ENCODE results near the gene SLC22A2. TPM values are rescaled to one million over a fixed set of nuclear protein-coding genes. Genes with fewer than 3 reads are reported as not detected.

SLC22A2 gene
- total and polyA plus RNA-seq, 2 donors from 2014 or later: 27.9 to 73.7 TPM

DNA sequence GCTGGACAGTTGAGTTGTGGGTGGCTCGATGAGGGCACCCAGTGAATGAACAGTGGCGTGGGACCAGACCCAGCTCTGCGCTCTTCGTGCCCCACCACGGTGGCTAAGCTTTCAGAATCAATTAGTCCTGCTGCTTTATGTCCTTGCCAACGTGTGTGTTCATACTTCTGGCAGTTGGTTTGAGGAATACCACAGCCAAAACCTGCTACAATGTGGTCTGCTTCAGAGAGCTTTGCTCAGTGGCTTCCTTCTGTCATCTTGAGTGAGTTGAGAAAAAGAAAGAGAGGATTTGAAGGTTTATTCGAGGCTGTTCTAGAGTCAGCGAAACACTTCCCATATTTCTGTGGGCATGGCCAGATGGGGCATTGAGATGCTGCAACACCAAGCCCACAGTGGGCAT, 39.5 kb upstream of the SLC22A2 start:
- H3K9me3 ChIP-seq (ENCODE audit: control insufficient read depth in 2 of 3, insufficient read depth in 1 of 3, low read length in 3 of 3): peaks cover 0 to 2% (median 0%) of the 10 kb centered on the region in 3 donors
- TF ChIP-seq, protein P1, sequence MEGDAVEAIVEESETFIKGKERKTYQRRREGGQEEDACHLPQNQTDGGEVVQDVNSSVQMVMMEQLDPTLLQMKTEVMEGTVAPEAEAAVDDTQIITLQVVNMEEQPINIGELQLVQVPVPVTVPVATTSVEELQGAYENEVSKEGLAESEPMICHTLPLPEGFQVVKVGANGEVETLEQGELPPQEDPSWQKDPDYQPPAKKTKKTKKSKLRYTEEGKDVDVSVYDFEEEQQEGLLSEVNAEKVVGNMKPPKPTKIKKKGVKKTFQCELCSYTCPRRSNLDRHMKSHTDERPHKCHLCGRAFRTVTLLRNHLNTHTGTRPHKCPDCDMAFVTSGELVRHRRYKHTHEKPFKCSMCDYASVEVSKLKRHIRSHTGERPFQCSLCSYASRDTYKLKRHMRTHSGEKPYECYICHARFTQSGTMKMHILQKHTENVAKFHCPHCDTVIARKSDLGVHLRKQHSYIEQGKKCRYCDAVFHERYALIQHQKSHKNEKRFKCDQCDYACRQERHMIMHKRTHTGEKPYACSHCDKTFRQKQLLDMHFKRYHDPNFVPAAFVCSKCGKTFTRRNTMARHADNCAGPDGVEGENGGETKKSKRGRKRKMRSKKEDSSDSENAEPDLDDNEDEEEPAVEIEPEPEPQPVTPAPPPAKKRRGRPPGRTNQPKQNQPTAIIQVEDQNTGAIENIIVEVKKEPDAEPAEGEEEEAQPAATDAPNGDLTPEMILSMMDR (IDR thresholded peaks at IDR 0.05; ENCODE audit: borderline replicate concordance, extremely low read depth, insufficient read depth): no peak
- FAIRE-seq (no peak), DNase-seq (no peak)
- no peak overlapping the region for H3K27ac ChIP-seq (ENCODE audit: low read depth in 2 of 2, low read length in 2 of 2)
- peaks cover 0 to 12% (median 7%) of the 10 kb centered on the region in 3 donors for H3K4me1 ChIP-seq (ENCODE audit: control insufficient read depth in 2 of 3, insufficient read depth in 2 of 3, low read depth in 1 of 3, low read length in 3 of 3)
- H3K36me3 ChIP-seq (ENCODE audit: control insufficient read depth in 2 of 3, insufficient read depth in 3 of 3, low read length in 3 of 3): no peaks in the 10 kb centered on the region
- H3K9ac ChIP-seq (ENCODE audit: low read length in 3 of 3): no peak overlapping the region
- H3K27me3 ChIP-seq (ENCODE audit: control insufficient read depth, insufficient read depth, low read length): no peaks in the 10 kb centered on the region
- intact Hi-C loops (cut with DNase I): no loop called here
- H3K4me3 ChIP-seq (ENCODE audit: low read length in 3 of 3): no peak overlapping the region

- no peak for DNase-seq
- no peaks in the 10 kb centered on the region for H3K36me3 ChIP-seq (ENCODE audit: control insufficient read depth in 2 of 3, insufficient read depth in 3 of 3, low read length in 3 of 3)
- peaks cover 0 to 2% (median 0%) of the 10 kb centered on the region in 3 donors for H3K9me3 ChIP-seq (ENCODE audit: control insufficient read depth in 2 of 3, insufficient read depth in 1 of 3, low read length in 3 of 3)
- TF ChIP-seq, protein P1 (IDR thresholded peaks at IDR 0.05; ENCODE audit: borderline replicate concordance, extremely low read depth, insufficient read depth): peak; percentile 44
- no peak overlapping the region for H3K4me3 ChIP-seq (ENCODE audit: low read length in 3 of 3)
- no peak for FAIRE-seq
- no peaks in the 10 kb centered on the region for H3K27me3 ChIP-seq (ENCODE audit: control insufficient read depth, insufficient read depth, low read length)
- intact Hi-C loops (cut with DNase I): no loop called here
- no peak overlapping the region for H3K9ac ChIP-seq (ENCODE audit: low read length in 3 of 3)
- no peak overlapping the region for H3K27ac ChIP-seq (ENCODE audit: low read depth in 2 of 2, low read length in 2 of 2)
- peaks cover 0 to 12% (median 7%) of the 10 kb centered on the region in 3 donors for H3K4me1 ChIP-seq (ENCODE audit: control insufficient read depth in 2 of 3, insufficient read depth in 2 of 3, low read depth in 1 of 3, low read length in 3 of 3)
Measured at GRCh38 chr6:160297310-160297709, 38.7 kb upstream of the SLC22A2 start.

DNA sequence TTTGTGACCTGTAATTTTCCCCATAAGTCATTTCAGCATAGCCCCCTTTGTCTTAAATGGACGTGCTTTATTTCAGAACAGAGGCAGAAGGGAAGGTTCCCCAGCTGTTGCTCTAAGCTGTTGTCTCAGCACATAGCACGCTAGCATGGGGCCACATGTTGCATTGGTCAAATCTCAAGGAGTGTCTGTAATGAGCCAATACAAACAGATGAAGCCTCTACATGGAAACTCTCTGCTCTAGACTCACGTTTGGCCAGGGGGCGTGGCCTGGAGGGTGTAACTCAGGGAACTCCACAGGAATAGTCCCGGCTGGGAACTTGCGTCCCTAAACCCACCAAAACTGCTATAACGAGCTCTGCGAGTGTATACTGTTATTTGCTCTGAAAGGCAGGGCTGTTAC, 35.2 kb upstream of the SLC22A2 start:
- intact Hi-C loops (cut with DNase I): no loop called here
- no peak overlapping the region for H3K9ac ChIP-seq (ENCODE audit: low read length in 3 of 3)
- FAIRE-seq (no peak), DNase-seq (no peak)
- TF ChIP-seq, protein P1 (IDR thresholded peaks at IDR 0.05; ENCODE audit: borderline replicate concordance, extremely low read depth, insufficient read depth): no peak
- H3K27me3 ChIP-seq (ENCODE audit: control insufficient read depth, insufficient read depth, low read length): no peaks in the 10 kb centered on the region
- H3K4me3 ChIP-seq (ENCODE audit: low read length in 3 of 3): no peak overlapping the region
- no peak overlapping the region for H3K27ac ChIP-seq (ENCODE audit: low read depth in 2 of 2, low read length in 2 of 2)
- no peaks in the 10 kb centered on the region for H3K9me3 ChIP-seq (ENCODE audit: control insufficient read depth in 2 of 3, insufficient read depth in 1 of 3, low read length in 3 of 3)
- peaks cover 0 to 6% (median 0%) of the 10 kb centered on the region in 3 donors for H3K4me1 ChIP-seq (ENCODE audit: control insufficient read depth in 2 of 3, insufficient read depth in 2 of 3, low read depth in 1 of 3, low read length in 3 of 3)
- H3K36me3 ChIP-seq (ENCODE audit: control insufficient read depth in 2 of 3, insufficient read depth in 3 of 3, low read length in 3 of 3): no peaks in the 10 kb centered on the region

GRCh38 chr6:160285541-160286105, 27.0 kb upstream of the SLC22A2 start:
- Histone ChIP-seq H3K36me3 (ENCODE audit: control insufficient read depth in 2 of 3, insufficient read depth in 3 of 3, low read length in 3 of 3) (no peaks in the 10 kb centered on the region), H3K27me3 (ENCODE audit: control insufficient read depth, insufficient read depth, low read length) (no peaks in the 10 kb centered on the region), H3K4me3 (ENCODE audit: low read length in 3 of 3) (no peak overlapping the region), H3K4me1 (ENCODE audit: control insufficient read depth in 2 of 3, insufficient read depth in 2 of 3, low read depth in 1 of 3, low read length in 3 of 3) (no peaks in the 10 kb centered on the region), H3K27ac (ENCODE audit: low read depth in 2 of 2, low read length in 2 of 2) (no peak overlapping the region), H3K9me3 (ENCODE audit: control insufficient read depth in 2 of 3, insufficient read depth in 1 of 3, low read length in 3 of 3) (no peaks in the 10 kb centered on the region), H3K9ac (ENCODE audit: low read length in 3 of 3) (no peak overlapping the region)
- FAIRE-seq (no peak), DNase-seq (no peak)
- TF ChIP-seq, protein P1 (IDR thresholded peaks at IDR 0.05; ENCODE audit: borderline replicate concordance, extremely low read depth, insufficient read depth): no peak
- intact Hi-C loops (cut with DNase I): no loop called here
